ENCODE measurements around the gene HSD3B1.
"Not testable (repeated sequence)": the region's sequence is repeated elsewhere in the genome, so short reads cannot be mapped to it uniquely, and the experiment has no call there.

DNA sequence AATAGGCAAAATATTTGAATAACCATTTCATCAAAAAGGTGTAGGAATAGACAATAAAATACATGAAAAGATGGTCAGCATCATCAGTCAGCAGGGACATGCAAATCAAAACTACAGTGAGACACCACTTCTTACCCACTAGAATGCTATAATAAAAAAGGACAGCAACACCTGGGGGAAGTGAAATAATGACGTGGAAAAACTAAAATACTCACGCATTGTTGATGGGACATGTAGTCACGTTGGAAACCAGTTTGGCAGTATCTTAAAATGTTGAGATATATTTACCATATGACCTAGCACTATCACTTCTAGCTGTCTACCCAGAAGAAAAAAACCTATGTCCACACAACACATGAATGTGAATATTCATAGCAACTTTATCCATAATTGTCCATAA, 53.4 kb downstream of the HSD3B1 start:
- TF ChIP-seq, protein P1, sequence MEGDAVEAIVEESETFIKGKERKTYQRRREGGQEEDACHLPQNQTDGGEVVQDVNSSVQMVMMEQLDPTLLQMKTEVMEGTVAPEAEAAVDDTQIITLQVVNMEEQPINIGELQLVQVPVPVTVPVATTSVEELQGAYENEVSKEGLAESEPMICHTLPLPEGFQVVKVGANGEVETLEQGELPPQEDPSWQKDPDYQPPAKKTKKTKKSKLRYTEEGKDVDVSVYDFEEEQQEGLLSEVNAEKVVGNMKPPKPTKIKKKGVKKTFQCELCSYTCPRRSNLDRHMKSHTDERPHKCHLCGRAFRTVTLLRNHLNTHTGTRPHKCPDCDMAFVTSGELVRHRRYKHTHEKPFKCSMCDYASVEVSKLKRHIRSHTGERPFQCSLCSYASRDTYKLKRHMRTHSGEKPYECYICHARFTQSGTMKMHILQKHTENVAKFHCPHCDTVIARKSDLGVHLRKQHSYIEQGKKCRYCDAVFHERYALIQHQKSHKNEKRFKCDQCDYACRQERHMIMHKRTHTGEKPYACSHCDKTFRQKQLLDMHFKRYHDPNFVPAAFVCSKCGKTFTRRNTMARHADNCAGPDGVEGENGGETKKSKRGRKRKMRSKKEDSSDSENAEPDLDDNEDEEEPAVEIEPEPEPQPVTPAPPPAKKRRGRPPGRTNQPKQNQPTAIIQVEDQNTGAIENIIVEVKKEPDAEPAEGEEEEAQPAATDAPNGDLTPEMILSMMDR (IDR thresholded peaks at IDR 0.05): not testable (repeated sequence)
- TF ChIP-seq POLR2A (IDR thresholded peaks at IDR 0.05): not testable (repeated sequence)

Measured in uterus (tissue), 2 donors.